NCI-H1105 treated with DMSO at 0.1 percent for 48 hours (cell line): ENCODE results near the gene SEMA4D.

Experiments used
- DNase-seq: peaks from one replicate; lab custom pipeline; 2025; lab: John Stamatoyannopoulos, UW

SEMA4D gene

GRCh38 chr9:89317282-89317681 lies 180.6 kb downstream of the SEMA4D start:
- no peak for DNase-seq

GRCh38 chr9:89315482-89315881 lies 182.4 kb downstream of the SEMA4D start:
- DNase-seq = no peak

- no peak for DNase-seq
Observed at GRCh38 chr9:89314955-89315354, 183.0 kb downstream of the SEMA4D start.

GRCh38 chr9:89313842-89314241 lies 184.1 kb downstream of the SEMA4D start:
- DNase-seq = no peak

GRCh38 chr9:89312222-89312571 lies 185.7 kb downstream of the SEMA4D start:
- no peak for DNase-seq

GRCh38 chr9:89311346-89312221 lies 186.3 kb downstream of the SEMA4D start:
- peak; percentile 21 for DNase-seq
